ENCODE results near the gene ACTN1.

DNA sequence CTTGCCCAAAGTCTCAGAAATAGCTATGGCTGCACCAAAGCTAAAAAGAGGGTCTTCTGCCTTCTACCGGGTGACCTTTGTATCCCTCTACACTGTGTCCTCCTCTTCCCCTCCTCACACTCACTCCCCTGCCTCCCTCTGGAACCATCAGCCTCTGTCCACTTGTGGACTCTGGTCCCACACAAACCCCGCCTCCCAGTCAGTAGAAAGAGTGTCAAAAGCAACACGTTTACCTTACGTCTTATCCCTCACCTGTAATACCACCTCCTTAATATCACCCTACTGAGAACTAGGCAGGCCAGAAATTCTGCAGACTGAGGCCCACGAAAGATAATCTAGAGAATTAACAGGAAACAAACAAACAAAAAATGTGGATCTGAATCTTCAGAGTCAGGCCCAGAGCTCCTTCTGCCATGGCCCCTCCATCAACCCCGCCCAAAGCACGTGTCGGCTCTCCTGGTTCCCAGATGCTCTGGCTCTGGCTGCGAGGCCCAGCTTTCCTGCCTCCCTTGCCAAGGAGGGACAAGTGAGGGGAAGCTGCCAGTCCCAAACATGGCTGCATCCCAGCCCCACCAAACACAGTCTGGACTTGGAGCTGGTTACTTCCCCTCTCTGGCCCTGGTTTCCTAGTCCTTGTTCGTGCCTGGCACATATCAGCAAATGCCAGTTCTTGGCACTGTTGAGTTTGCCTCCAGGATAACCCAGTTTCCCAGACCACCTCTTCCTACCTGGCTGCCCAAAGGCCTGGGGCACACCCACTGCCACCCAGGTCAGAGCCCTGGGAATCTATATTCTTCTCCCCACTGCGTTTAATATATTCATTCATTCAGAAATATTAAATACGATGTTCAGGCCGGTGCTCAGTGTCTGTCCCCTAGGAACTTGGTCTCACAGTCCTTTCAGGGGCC lies 2.7 kb downstream of the ACTN1 start:
- TF ChIP-seq, protein P1, sequence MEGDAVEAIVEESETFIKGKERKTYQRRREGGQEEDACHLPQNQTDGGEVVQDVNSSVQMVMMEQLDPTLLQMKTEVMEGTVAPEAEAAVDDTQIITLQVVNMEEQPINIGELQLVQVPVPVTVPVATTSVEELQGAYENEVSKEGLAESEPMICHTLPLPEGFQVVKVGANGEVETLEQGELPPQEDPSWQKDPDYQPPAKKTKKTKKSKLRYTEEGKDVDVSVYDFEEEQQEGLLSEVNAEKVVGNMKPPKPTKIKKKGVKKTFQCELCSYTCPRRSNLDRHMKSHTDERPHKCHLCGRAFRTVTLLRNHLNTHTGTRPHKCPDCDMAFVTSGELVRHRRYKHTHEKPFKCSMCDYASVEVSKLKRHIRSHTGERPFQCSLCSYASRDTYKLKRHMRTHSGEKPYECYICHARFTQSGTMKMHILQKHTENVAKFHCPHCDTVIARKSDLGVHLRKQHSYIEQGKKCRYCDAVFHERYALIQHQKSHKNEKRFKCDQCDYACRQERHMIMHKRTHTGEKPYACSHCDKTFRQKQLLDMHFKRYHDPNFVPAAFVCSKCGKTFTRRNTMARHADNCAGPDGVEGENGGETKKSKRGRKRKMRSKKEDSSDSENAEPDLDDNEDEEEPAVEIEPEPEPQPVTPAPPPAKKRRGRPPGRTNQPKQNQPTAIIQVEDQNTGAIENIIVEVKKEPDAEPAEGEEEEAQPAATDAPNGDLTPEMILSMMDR (IDR thresholded peaks at IDR 0.05), result no peak
- TF ChIP-seq POLR2A (IDR thresholded peaks at IDR 0.05), result no peak

All from lower leg skin (tissue), 3 donors.